Chondrocyte (in vitro differentiated cells): ENCODE results near the gene RER1. TPM values are rescaled to one million over a fixed set of nuclear protein-coding genes. Genes with fewer than 3 reads are reported as not detected.

Source experiments
- DNase-seq: peaks from one replicate; pipeline ENCODE4 v3.0.0; 2021; ENCODE audit warnings: mixed read lengths, low spot score
- H3K27ac Mint-ChIP-seq: one replicate; pipeline ENCODE4 v1.8.0; 2021; ENCODE audit warnings: mild to moderate bottlenecking, moderate library complexity, mixed read lengths; ENCODE audit not compliant: unreplicated experiment
- H3K27me3 Mint-ChIP-seq: 2 replicates; pipeline ENCODE4 v1.8.0; 2021; ENCODE audit warnings: low read depth, mixed read lengths
- H3K36me3 Mint-ChIP-seq: 2 replicates; pipeline ENCODE4 v1.8.0; 2021; ENCODE audit warnings: low read depth, mixed read lengths
- H3K4me1 Mint-ChIP-seq: 2 replicates; pipeline ENCODE4 v1.8.0; 2021; ENCODE audit warnings: low read depth, mild to moderate bottlenecking, mixed read lengths
- H3K4me3 Mint-ChIP-seq: one replicate; pipeline ENCODE4 v1.8.0; 2021; ENCODE audit warnings: mild to moderate bottlenecking, moderate library complexity, mixed read lengths; ENCODE audit not compliant: unreplicated experiment
- H3K9me3 Mint-ChIP-seq: 2 replicates; pipeline ENCODE4 v1.8.0; 2021; ENCODE audit warnings: low read depth, mixed read lengths
- CTCF ChIP-seq: fragments of 200-600 bp; sonication (generic); IDR thresholded peaks from 2 replicates; pipeline ENCODE4 v1.5.0; 2021; ENCODE audit warnings: antibody characterized with exemption, mild to moderate bottlenecking, moderate library complexity
- total RNA-seq: library from RNA; stranded (reverse); gene quantifications from 3 replicates; pipeline ENCODE4 v1.2.1, GENCODE V29; 2021

The RER1 gene
- total RNA-seq, 1 donor from 2014 or later: 158 TPM

- no peaks in the 10 kb centered on the region for H3K36me3 Mint-ChIP-seq
- H3K4me1 Mint-ChIP-seq: peaks cover 12% of the 10 kb centered on the region
- peaks cover 10% of the 10 kb centered on the region for H3K27me3 Mint-ChIP-seq
- TF ChIP-seq CTCF: no peak
- H3K4me3 Mint-ChIP-seq: no peak overlapping the region
- no peak overlapping the region for H3K27ac Mint-ChIP-seq
- no peaks in the 10 kb centered on the region for H3K9me3 Mint-ChIP-seq
- no peak for DNase-seq
These were observed 24.8 kb downstream of the RER1 start for GRCh38 chr1:2416403-2416802.

GRCh38 chr1:2417083-2417832 is 25.6 kb downstream of the RER1 start:
- H3K27ac Mint-ChIP-seq: no peak overlapping the region
- no peaks in the 10 kb centered on the region for H3K36me3 Mint-ChIP-seq
- H3K27me3 Mint-ChIP-seq: peaks cover 12% of the 10 kb centered on the region
- no peaks in the 10 kb centered on the region for H3K9me3 Mint-ChIP-seq
- DNase-seq: no peak
- H3K4me1 Mint-ChIP-seq: peaks cover 8% of the 10 kb centered on the region
- TF ChIP-seq CTCF: no peak
- no peak overlapping the region for H3K4me3 Mint-ChIP-seq

- TF ChIP-seq CTCF: no peak
- Mint-ChIP-seq H3K4me1 (peaks cover 8% of the 10 kb centered on the region), H3K9me3 (no peaks in the 10 kb centered on the region), H3K27me3 (peaks cover 12% of the 10 kb centered on the region), H3K36me3 (no peaks in the 10 kb centered on the region), H3K27ac (no peak overlapping the region), H3K4me3 (no peak overlapping the region)
- no peak for DNase-seq
These were observed 26.2 kb downstream of the RER1 start for GRCh38 chr1:2417833-2418225.

- peaks cover 4% of the 10 kb centered on the region for H3K9me3 Mint-ChIP-seq
- DNase-seq: no peak
- H3K27me3 Mint-ChIP-seq: peaks cover 12% of the 10 kb centered on the region
- H3K36me3 Mint-ChIP-seq: peaks cover 1% of the 10 kb centered on the region
- H3K4me3 Mint-ChIP-seq: no peak overlapping the region
- TF ChIP-seq CTCF: no peak
- H3K4me1 Mint-ChIP-seq: peaks cover 7% of the 10 kb centered on the region
- no peak overlapping the region for H3K27ac Mint-ChIP-seq
These were observed 27.2 kb downstream of the RER1 start for GRCh38 chr1:2418791-2419320.

- Mint-ChIP-seq H3K4me3 (no peak overlapping the region), H3K4me1 (peaks cover 1% of the 10 kb centered on the region), H3K27ac (no peak overlapping the region), H3K27me3 (peaks cover 12% of the 10 kb centered on the region), H3K9me3 (peaks cover 4% of the 10 kb centered on the region), H3K36me3 (peaks cover 1% of the 10 kb centered on the region)
- no peak for DNase-seq
- TF ChIP-seq CTCF: no peak
These were observed 27.8 kb downstream of the RER1 start for GRCh38 chr1:2419416-2419815.
